Measurements from ENCODE around the gene C6orf132.
"Not testable (repeated sequence)": the region's sequence is repeated elsewhere in the genome, so short reads cannot be mapped to it uniquely, and the experiment has no call there.

Gene C6orf132

GRCh38 chr6:42162384-42162783 is 20.0 kb upstream of the C6orf132 start:
- ATAC-seq, result no peak

- ATAC-seq, result no peak
These were observed 17.1 kb upstream of the C6orf132 start for GRCh38 chr6:42159431-42160024.

- no peak for ATAC-seq
These were observed 16.2 kb upstream of the C6orf132 start for GRCh38 chr6:42158631-42159030.

- no peak for ATAC-seq
These were observed 15.6 kb upstream of the C6orf132 start for GRCh38 chr6:42158011-42158410.

DNA sequence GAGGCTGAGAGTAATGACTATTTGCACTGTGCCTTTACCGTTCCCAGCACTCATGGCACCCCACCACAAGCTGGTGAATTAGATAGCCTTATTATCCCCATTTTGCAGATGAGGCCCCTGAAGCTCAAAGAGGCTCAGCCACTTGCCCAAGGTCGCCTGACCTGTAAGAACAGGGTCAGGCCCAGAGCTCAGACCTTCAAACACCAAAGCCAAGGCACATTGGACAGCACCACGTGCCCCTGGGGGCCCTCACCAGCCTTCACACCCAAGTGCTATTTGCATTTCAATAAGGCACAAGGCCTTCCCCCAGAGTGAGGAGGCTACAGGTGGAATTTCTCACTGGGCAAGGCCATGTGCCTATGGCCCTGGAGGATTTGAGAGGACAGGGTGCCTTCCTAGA is 14.2 kb upstream of the C6orf132 start:
- no peak for ATAC-seq

- no peak for ATAC-seq
These were observed 12.9 kb upstream of the C6orf132 start for GRCh38 chr6:42155293-42155692.

- no peak for ATAC-seq
These were observed 12.2 kb upstream of the C6orf132 start for GRCh38 chr6:42154461-42155209.

GRCh38 chr6:42153921-42154320 is 11.5 kb upstream of the C6orf132 start:
- no peak for ATAC-seq

- ATAC-seq, result not testable (repeated sequence)
These were observed 10.3 kb upstream of the C6orf132 start for GRCh38 chr6:42152528-42153213.

DNA sequence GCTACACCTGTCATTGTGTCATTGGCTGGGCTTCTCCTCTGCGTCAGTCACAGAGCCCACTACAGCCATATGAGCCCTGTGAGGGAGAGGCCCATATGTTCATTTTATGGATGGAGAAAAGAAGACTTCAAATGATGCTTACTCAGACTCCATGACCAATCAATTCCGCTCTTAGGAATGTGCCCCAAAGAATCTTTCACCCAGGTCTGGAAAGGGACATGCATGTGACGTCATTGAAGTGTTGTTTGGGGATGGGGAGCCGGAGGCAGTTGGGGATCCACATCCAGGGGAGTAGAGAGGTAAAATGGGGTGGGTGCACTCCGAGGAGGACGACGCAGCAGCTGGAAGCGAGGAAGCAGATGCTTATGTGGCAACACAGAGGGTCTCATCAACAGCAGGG is 9.6 kb upstream of the C6orf132 start:
- ATAC-seq, result no peak

DNA sequence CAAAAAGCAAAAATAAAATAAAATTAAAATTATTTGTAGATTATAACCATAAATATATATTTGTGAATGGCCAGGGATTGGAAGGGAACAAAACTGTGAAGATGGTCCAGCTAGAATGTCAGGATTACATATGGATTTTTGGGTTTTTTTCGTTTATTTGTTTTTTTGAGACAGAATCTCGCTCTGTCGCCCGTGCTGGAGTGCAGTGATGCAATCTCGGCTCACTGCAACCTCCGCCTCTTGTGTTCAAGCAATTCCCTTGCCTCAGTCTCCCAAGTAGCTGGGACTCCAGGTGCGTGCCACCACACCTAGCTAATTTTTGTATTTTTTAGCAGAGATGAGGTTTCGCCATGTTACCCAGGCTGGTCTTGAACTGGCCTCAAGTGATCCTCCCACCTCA is 7.8 kb upstream of the C6orf132 start:
- no peak for ATAC-seq

- ATAC-seq, result peak in 1 of 2 donors; percentile 13
These were observed 5.6 kb upstream of the C6orf132 start for GRCh38 chr6:42148058-42148457.

GRCh38 chr6:42147138-42147562 is 4.7 kb upstream of the C6orf132 start:
- no peak for ATAC-seq

- ATAC-seq, result no peak
These were observed 760 bp downstream of the C6orf132 start for GRCh38 chr6:42141603-42142117.

DNA sequence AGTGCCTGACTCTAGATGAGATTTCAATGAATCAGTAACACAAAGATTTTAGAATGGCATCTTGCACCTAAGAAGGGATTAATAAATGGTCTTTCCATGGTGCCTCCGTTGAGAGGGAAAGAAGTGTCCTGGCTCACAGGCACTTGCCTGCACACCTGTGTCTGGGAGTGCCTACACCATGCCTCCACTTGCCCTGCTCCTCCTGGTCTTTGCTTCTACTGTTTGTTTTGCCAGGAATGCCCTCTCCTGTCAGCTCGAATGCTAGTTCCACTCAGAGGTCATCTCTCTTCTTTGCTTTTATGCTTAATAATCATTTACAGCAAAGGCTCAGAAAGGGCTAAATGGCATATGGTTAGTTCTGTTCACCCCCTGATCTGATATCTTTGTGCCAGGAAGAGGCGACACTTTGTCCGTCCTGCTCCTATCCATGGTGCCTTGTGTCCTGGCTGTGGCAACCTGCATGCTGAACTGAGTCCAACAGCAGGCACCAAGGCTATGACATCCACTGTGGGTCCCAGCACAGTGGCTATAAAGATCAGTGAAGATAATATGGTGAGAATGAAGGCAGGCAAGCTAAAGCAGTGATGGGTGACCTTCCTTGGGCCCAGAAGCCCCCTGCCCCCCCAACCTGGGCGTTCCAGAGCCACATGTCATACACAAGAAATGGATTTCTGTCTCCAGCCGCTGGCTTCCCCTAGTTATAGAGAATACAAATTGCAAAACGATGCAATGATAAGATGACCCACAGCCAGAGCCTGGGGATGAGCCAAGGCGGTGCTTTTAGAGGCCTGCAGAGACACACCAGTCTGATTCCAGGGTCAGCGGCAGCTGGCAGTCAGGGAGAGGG is 1.4 kb downstream of the C6orf132 start:
- no peak for ATAC-seq

- no peak for ATAC-seq
These were observed 2.4 kb downstream of the C6orf132 start for GRCh38 chr6:42140032-42140431.

DNA sequence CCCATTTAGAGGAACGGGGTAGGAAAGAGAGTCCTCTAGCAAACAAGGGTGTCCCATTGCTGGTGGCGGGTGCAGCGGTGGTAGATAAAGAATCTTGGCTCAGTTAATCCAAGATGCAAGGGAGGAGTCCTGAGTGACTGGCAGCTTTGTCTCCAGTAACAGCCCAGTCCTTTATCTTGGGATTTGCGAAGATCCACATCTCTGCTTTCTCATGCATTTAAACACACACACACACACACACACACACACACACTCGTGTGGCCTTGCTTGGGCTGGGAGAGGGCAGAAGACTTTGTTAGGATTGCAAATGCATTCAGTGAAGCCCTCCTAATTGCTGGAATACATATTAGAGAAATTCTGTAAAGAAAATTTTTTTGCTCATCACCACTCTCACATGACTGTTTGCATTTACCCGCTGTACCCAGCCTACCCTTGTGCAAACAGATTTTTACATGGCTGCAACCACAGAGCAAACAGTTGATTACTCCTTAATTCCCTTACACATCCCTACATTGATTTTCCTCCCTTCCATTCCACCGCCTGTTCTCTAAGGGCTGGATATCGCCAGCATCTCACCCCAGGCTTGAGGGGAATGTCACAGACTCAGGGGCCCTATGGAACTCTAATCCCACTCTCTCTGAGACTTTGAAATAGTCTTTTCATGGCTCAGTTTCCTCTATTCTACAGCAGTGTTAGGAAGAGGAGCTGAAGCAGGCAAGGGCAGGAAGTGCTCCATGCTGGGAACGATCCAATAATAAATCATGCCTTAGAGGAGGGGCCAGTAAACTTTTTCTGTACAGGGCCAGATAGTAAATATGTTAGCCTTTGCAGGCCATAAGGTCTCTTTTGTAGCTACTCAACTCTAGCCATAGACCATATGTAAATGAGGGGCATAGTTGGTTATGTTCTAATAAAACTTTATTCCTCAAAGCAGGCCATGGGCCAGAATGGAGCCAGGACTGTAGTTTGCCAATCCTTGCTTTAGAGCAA is 3.5 kb downstream of the C6orf132 start:
- no peak for ATAC-seq

DNA sequence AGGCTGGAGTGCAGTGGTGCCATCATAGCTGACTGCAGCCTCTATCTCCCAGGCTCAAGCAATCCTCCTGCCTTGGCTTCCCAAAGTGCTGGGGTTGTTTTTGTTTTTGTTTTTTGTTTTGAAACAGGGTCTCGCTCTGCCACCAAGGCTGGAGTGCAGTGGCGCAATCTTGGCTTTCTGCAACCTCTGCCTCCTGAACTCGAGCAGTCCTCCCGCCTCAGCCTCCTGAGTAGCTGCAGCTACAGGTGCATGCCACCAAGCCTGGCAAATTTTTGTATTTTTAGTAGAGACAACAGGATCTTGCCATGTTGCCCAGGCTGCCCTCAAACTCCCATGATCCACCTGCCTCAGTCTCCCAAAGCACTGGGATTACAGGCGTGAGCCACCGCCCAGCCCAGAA is 4.2 kb downstream of the C6orf132 start:
- no peak for ATAC-seq

GRCh38 chr6:42137194-42137753 is 5.1 kb downstream of the C6orf132 start:
- peak in 1 of 2 donors; percentile 8 for ATAC-seq

DNA sequence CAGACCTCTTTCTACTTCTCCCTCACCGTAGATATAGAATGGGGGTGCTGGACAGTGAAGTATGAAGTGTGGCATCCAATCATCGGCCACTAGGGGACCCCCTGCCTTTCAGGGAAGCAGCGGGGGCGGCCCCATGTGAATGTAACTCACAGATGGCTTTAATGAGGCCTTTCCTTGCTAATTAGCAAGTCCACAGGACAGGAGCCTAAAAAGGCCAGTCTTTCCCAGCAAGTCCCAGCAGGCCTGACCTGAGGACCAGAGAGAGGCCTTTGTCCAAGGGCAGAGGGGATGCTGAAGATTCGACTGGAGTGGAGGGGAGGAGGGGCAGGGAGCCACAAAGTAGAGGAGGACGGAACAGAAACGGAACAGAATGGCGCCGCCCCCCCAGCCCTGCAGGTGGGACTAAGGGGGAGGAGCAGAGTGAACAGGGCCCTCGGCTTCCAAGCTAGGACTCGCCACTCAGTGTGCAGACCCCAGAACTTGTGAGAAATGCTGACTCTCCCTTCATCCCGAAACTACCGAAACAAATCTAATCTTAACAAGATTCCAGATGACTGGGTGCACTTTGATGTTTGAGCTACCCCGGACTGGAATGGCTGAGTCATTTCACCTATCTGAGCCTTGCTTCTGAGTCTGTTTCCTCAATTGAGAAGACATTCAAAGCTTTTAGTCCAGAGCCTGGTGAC is 5.8 kb downstream of the C6orf132 start:
- ATAC-seq, result peak; percentile 65 to 75

DNA sequence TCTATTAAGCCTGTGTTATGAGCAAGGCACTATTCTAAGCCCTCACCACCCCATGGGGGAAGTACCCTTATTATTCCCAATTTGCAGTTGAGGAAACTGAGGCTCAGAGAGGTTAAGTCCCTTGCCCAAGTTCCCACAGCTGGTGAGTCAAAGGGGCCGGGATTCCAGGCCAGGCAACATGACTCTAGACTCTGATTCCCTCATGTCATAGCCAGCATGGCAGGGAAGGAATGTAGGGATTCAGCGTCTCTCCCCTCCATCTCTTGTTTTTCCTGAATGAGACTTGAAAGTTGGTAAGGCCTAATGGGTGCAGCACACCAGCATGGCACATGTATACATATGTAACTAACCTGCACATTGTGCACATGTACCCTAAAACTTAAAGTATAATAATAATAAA is 6.7 kb downstream of the C6orf132 start:
- ATAC-seq, result no peak
